ENCODE results near the gene AAMDC.
A peak's percentile ranks its signal among the peaks of the same experiment; 100 is the strongest.

AAMDC gene

GRCh38 chr11:77820565-77821348, at the start of gene AAMDC, which contains the start of gene RSF1:
AAMDC (plus strand) TSS chr11:77821144; CDS start chr11:77842497, 21,353 bp downstream.
RSF1 (minus strand) TSS chr11:77820722; CDS start chr11:77820714, 8 bp downstream.
- peak; percentile 97 to 99 for DNase-seq
- peak; percentile 45 for TF ChIP-seq POLR2A (IDR thresholded peaks at IDR 0.05; ENCODE audit: low read length)
- no peak for TF ChIP-seq GATA1 (IDR thresholded peaks at IDR 0.05; ENCODE audit: low read depth, low read length)

- DNase-seq = no peak
Measured at GRCh38 chr11:77775936-77776335, 45.0 kb upstream of the AAMDC start.

GRCh38 chr11:77776455-77776854, 44.5 kb upstream of the AAMDC start:
- peak; percentile 34 to 62 for DNase-seq
- TF ChIP-seq GATA1 (IDR thresholded peaks at IDR 0.05; ENCODE audit: low read depth, low read length) (no peak), POLR2A (IDR thresholded peaks at IDR 0.05; ENCODE audit: low read length) (no peak)

More at GRCh38 chr11:77775936-77776335, 45.0 kb upstream of the AAMDC start:
- TF ChIP-seq POLR2A (IDR thresholded peaks at IDR 0.05; ENCODE audit: low read length) (no peak), GATA1 (IDR thresholded peaks at IDR 0.05; ENCODE audit: low read depth, low read length) (no peak)

- no peak for DNase-seq
- TF ChIP-seq GATA1 (IDR thresholded peaks at IDR 0.05; ENCODE audit: low read depth, low read length) (no peak), POLR2A (IDR thresholded peaks at IDR 0.05; ENCODE audit: low read length) (no peak)
Measured at GRCh38 chr11:77778118-77778517, 42.8 kb upstream of the AAMDC start.

GRCh38 chr11:77778549-77778948, 42.4 kb upstream of the AAMDC start:
- TF ChIP-seq GATA1 (IDR thresholded peaks at IDR 0.05; ENCODE audit: low read depth, low read length) (no peak), POLR2A (IDR thresholded peaks at IDR 0.05; ENCODE audit: low read length) (no peak)
- peak; percentile 5 to 9 for DNase-seq

- no peak for TF ChIP-seq GATA1 (IDR thresholded peaks at IDR 0.05; ENCODE audit: low read depth, low read length)
- no peak for TF ChIP-seq POLR2A (IDR thresholded peaks at IDR 0.05; ENCODE audit: low read length)
- peak; percentile 7 to 12 for DNase-seq
Measured at GRCh38 chr11:77779935-77780334, 41.0 kb upstream of the AAMDC start.

GRCh38 chr11:77783025-77783424, 37.9 kb upstream of the AAMDC start:
- TF ChIP-seq POLR2A (IDR thresholded peaks at IDR 0.05; ENCODE audit: low read length) (no peak), GATA1 (IDR thresholded peaks at IDR 0.05; ENCODE audit: low read depth, low read length) (no peak)
- DNase-seq = no peak

- no peak for TF ChIP-seq GATA1 (IDR thresholded peaks at IDR 0.05; ENCODE audit: low read depth, low read length)
- TF ChIP-seq POLR2A (IDR thresholded peaks at IDR 0.05; ENCODE audit: low read length) = no peak
- DNase-seq = no peak
Measured at GRCh38 chr11:77784572-77784971, 36.4 kb upstream of the AAMDC start.

- DNase-seq = peak in 1 of 2 experiments; percentile 11
- no peak for TF ChIP-seq POLR2A (IDR thresholded peaks at IDR 0.05; ENCODE audit: low read length)
- no peak for TF ChIP-seq GATA1 (IDR thresholded peaks at IDR 0.05; ENCODE audit: low read depth, low read length)
Measured at GRCh38 chr11:77789061-77789730, 31.7 kb upstream of the AAMDC start.

- peak in 1 of 2 experiments; percentile 23 for DNase-seq
- TF ChIP-seq GATA1 (IDR thresholded peaks at IDR 0.05; ENCODE audit: low read depth, low read length) (no peak), POLR2A (IDR thresholded peaks at IDR 0.05; ENCODE audit: low read length) (no peak)
Measured at GRCh38 chr11:77789731-77790476, 31.0 kb upstream of the AAMDC start.

- no peak for DNase-seq
- TF ChIP-seq GATA1 (IDR thresholded peaks at IDR 0.05; ENCODE audit: low read depth, low read length) (no peak), POLR2A (IDR thresholded peaks at IDR 0.05; ENCODE audit: low read length) (no peak)
Measured at GRCh38 chr11:77791301-77791700, 29.6 kb upstream of the AAMDC start.

- no peak for DNase-seq
- TF ChIP-seq GATA1 (IDR thresholded peaks at IDR 0.05; ENCODE audit: low read depth, low read length) (no peak), POLR2A (IDR thresholded peaks at IDR 0.05; ENCODE audit: low read length) (no peak)
Measured at GRCh38 chr11:77793972-77794371, 27.0 kb upstream of the AAMDC start.

GRCh38 chr11:77799338-77799737, 21.6 kb upstream of the AAMDC start:
- no peak for DNase-seq
- TF ChIP-seq POLR2A (IDR thresholded peaks at IDR 0.05; ENCODE audit: low read length) (no peak), GATA1 (IDR thresholded peaks at IDR 0.05; ENCODE audit: low read depth, low read length) (no peak)

- DNase-seq = peak; percentile 66 to 79
- TF ChIP-seq GATA1 (IDR thresholded peaks at IDR 0.05; ENCODE audit: low read depth, low read length) (no peak), POLR2A (IDR thresholded peaks at IDR 0.05; ENCODE audit: low read length) (no peak)
Measured at GRCh38 chr11:77800449-77800848, 20.5 kb upstream of the AAMDC start.
